ENCODE results near the gene PAQR8. TPM values are rescaled to one million over a fixed set of nuclear protein-coding genes. Genes with fewer than 3 reads are reported as not detected.

Gene PAQR8
- total and polyA plus RNA-seq, 2 of the 13 experiments (the other 11 are each of a cell fraction or from before 2014, with no cell fraction given): 37.7 to 50.7 TPM

DNA sequence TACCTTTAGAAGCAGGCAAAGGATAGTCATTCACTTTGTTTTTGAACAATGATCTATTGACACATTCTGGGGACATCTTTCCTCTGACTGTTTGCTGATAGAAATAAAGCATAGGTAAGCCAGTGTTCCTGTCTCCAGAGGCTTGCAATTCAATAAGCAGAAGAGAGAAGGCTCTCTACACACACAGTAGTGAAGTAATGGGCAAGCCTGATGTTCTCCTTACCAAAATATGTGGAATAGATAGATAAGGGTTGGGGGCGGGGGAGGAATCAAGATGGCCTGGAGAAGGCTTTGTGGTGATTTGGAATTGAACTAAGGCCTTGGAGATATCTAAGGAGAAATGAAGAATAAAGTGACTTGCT, 27.3 kb downstream of the PAQR8 start (continued):
- TF ChIP-seq CEBPG (CRISPR knock-in tag; IDR thresholded peaks at IDR 0.05): peak; percentile 14; the same call in 1 of the 2 replicates
- no peak for TF ChIP-seq ZNF768 (CRISPR knock-in tag; IDR thresholded peaks at IDR 0.05)
- 0 out of 2 replicates have a peak, but pooled peaks have one; percentile 15 for TF ChIP-seq GFI1 (CRISPR knock-in tag; IDR thresholded peaks at IDR 0.05; ENCODE audit: borderline replicate concordance)
- TF ChIP-seq CAMTA2 (CRISPR knock-in tag; IDR thresholded peaks at IDR 0.05; ENCODE audit: borderline replicate concordance): no peak
- TF ChIP-seq ZNF567 (CRISPR knock-in tag; IDR thresholded peaks at IDR 0.05; ENCODE audit: borderline replicate concordance): no peak
- TF ChIP-seq PHF8 (CRISPR knock-in tag; IDR thresholded peaks at IDR 0.05): no peak
- peak; percentile 34; the same call in 1 of the 2 replicates for TF ChIP-seq CREM (IDR thresholded peaks at IDR 0.05)
- no peak for TF ChIP-seq CREM (CRISPR knock-in tag; IDR thresholded peaks at IDR 0.05)
- no peak for TF ChIP-seq KAT7 (CRISPR knock-in tag; IDR thresholded peaks at IDR 0.05; ENCODE audit: borderline replicate concordance)
- TF ChIP-seq, protein P1, sequence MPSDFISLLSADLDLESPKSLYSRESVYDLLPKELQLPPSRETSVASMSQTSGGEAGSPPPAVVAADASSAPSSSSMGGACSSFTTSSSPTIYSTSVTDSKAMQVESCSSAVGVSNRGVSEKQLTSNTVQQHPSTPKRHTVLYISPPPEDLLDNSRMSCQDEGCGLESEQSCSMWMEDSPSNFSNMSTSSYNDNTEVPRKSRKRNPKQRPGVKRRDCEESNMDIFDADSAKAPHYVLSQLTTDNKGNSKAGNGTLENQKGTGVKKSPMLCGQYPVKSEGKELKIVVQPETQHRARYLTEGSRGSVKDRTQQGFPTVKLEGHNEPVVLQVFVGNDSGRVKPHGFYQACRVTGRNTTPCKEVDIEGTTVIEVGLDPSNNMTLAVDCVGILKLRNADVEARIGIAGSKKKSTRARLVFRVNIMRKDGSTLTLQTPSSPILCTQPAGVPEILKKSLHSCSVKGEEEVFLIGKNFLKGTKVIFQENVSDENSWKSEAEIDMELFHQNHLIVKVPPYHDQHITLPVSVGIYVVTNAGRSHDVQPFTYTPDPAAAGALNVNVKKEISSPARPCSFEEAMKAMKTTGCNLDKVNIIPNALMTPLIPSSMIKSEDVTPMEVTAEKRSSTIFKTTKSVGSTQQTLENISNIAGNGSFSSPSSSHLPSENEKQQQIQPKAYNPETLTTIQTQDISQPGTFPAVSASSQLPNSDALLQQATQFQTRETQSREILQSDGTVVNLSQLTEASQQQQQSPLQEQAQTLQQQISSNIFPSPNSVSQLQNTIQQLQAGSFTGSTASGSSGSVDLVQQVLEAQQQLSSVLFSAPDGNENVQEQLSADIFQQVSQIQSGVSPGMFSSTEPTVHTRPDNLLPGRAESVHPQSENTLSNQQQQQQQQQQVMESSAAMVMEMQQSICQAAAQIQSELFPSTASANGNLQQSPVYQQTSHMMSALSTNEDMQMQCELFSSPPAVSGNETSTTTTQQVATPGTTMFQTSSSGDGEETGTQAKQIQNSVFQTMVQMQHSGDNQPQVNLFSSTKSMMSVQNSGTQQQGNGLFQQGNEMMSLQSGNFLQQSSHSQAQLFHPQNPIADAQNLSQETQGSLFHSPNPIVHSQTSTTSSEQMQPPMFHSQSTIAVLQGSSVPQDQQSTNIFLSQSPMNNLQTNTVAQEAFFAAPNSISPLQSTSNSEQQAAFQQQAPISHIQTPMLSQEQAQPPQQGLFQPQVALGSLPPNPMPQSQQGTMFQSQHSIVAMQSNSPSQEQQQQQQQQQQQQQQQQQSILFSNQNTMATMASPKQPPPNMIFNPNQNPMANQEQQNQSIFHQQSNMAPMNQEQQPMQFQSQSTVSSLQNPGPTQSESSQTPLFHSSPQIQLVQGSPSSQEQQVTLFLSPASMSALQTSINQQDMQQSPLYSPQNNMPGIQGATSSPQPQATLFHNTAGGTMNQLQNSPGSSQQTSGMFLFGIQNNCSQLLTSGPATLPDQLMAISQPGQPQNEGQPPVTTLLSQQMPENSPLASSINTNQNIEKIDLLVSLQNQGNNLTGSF (CRISPR knock-in tag; IDR thresholded peaks at IDR 0.05): no peak
- no peak for TF ChIP-seq ZNF496 (CRISPR knock-in tag; IDR thresholded peaks at IDR 0.05; ENCODE audit: insufficient replicate concordance)
- no peak for TF ChIP-seq ZNF713 (CRISPR knock-in tag; IDR thresholded peaks at IDR 0.05)
- TF ChIP-seq, protein P2, sequence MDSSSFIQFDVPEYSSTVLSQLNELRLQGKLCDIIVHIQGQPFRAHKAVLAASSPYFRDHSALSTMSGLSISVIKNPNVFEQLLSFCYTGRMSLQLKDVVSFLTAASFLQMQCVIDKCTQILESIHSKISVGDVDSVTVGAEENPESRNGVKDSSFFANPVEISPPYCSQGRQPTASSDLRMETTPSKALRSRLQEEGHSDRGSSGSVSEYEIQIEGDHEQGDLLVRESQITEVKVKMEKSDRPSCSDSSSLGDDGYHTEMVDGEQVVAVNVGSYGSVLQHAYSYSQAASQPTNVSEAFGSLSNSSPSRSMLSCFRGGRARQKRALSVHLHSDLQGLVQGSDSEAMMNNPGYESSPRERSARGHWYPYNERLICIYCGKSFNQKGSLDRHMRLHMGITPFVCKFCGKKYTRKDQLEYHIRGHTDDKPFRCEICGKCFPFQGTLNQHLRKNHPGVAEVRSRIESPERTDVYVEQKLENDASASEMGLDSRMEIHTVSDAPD (CRISPR knock-in tag; IDR thresholded peaks at IDR 0.05): no peak
- TF ChIP-seq, protein P3, sequence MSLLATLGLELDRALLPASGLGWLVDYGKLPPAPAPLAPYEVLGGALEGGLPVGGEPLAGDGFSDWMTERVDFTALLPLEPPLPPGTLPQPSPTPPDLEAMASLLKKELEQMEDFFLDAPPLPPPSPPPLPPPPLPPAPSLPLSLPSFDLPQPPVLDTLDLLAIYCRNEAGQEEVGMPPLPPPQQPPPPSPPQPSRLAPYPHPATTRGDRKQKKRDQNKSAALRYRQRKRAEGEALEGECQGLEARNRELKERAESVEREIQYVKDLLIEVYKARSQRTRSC (CRISPR knock-in tag; IDR thresholded peaks at IDR 0.05; ENCODE audit: low read depth): no peak
- no peak for TF ChIP-seq PAF1 (CRISPR knock-in tag; IDR thresholded peaks at IDR 0.05)
- TF ChIP-seq ZNF878 (CRISPR knock-in tag; IDR thresholded peaks at IDR 0.05): 0 out of 2 replicates have a peak, but pooled peaks have one; percentile 7
- no peak for TF ChIP-seq ZNF724P (CRISPR knock-in tag; IDR thresholded peaks at IDR 0.05; ENCODE audit: borderline replicate concordance)
- no peak for TF ChIP-seq RNF2 (conservative IDR thresholded peaks at IDR 0.05; ENCODE audit: low read depth)
- TF ChIP-seq ZFX (CRISPR knock-in tag; IDR thresholded peaks at IDR 0.05; ENCODE audit: low read depth): 0 out of 2 replicates have a peak, but pooled peaks have one; percentile 2
- TF ChIP-seq, protein P4, sequence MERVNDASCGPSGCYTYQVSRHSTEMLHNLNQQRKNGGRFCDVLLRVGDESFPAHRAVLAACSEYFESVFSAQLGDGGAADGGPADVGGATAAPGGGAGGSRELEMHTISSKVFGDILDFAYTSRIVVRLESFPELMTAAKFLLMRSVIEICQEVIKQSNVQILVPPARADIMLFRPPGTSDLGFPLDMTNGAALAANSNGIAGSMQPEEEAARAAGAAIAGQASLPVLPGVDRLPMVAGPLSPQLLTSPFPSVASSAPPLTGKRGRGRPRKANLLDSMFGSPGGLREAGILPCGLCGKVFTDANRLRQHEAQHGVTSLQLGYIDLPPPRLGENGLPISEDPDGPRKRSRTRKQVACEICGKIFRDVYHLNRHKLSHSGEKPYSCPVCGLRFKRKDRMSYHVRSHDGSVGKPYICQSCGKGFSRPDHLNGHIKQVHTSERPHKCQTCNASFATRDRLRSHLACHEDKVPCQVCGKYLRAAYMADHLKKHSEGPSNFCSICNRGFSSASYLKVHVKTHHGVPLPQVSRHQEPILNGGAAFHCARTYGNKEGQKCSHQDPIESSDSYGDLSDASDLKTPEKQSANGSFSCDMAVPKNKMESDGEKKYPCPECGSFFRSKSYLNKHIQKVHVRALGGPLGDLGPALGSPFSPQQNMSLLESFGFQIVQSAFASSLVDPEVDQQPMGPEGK (CRISPR knock-in tag; IDR thresholded peaks at IDR 0.05): 0 out of 2 replicates have a peak, but pooled peaks have one; percentile 6
- TF ChIP-seq GATAD1 (CRISPR knock-in tag; IDR thresholded peaks at IDR 0.05): 0 out of 2 replicates have a peak, but pooled peaks have one; percentile 0
- no peak for TF ChIP-seq KLF12 (CRISPR knock-in tag; IDR thresholded peaks at IDR 0.05; ENCODE audit: borderline replicate concordance)
- TF ChIP-seq ZSCAN12 (CRISPR knock-in tag; IDR thresholded peaks at IDR 0.05): no peak
- TF ChIP-seq ZFP36L2 (CRISPR knock-in tag; IDR thresholded peaks at IDR 0.05): no peak
